Measurements from ENCODE around the gene OMP.
A peak's percentile ranks its signal among the peaks of the same experiment; 100 is the strongest.

Gene OMP

DNA sequence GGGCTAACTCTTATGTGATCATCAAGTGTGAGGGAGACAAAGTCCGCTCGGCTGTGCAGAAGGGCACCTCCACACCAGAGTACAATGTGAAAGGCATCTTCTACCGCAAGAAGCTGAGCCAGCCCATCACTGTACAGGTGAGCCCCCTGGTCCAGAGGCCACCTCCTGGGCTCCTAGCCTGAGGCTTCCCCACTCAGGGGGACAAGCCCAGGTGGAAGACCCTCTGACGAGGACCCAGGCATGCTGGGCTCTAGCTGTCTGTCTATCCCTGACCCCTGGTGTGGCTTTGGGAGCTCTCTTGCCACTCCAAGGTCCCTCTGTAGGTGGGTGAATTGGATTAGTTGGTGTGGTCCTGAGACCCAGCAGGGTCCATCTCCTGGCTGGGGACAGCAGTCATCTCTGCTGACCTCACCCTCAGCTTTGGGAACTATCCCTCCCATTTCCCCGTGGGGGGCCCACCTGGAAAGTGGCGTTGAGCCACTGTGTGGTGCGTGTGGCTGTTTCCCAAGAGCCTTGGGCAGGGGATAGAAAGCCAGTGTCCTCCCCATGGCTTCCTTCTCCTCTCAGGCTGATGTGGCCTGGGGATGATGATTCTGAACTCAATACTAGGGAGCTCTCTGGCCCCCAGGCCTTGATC is 20.1 kb downstream of the OMP start:
- DNase-seq (ENCODE audit: low read depth) = no peak

DNA sequence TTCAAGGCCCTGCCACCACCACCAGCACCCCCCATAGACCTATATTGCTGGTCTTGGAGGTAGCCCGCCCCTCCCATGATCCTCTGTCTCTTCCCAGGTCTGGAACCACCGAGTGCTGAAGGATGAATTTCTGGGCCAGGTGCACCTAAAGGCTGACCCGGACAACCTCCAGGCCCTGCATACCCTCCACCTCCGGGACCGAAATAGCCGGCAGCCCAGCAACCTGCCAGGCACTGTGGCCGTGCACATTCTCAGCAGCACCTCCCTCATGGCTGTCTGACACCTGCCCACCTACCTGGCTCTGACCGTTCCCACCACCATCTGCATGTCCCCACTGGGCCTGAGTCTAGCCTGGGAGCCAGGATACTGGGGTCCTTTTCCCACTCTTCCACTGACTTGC is 21.0 kb downstream of the OMP start:
- no peak for DNase-seq (ENCODE audit: low read depth)

DNA sequence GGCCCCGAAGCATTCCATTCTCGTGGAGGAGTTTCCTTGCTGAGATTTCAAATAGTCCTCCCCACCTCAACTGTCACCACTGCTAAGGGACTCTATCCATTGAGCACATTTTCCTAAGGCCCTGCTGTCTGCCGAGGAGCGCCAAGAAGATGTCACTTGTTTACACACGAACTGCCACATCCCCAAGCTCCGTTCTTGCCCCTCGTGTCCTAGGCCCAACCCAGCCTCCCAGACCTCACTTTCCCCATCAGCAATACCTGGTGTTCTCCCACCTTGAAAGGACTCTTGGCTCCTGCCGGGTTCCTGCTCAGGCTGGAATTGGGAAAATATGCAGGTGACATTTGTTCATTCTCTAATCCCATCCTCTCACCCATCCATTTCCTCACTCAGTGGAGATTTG is 21.4 kb downstream of the OMP start:
- DNase-seq (ENCODE audit: low read depth) = no peak

DNA sequence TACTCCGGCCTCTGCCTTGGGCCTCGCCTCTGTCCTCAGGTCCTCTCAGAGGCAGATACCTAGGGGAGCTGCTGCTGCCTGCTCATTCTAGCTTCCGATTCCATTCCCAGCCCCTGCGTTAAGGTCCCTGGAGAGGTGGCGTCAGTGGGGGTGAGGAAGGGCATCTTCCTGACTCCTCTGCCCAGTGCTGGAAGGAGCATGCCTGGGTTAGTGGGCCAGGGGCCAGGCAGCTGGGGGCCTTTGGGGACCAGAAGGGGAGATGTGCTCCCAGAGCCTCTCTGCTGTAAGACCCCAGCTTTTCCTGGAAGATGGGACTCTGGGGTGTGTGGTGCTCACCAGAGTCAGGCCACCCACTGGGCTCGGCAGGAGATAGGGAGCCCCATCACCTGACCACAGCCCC is 21.8 kb downstream of the OMP start:
- DNase-seq (ENCODE audit: low read depth) = no peak

DNA sequence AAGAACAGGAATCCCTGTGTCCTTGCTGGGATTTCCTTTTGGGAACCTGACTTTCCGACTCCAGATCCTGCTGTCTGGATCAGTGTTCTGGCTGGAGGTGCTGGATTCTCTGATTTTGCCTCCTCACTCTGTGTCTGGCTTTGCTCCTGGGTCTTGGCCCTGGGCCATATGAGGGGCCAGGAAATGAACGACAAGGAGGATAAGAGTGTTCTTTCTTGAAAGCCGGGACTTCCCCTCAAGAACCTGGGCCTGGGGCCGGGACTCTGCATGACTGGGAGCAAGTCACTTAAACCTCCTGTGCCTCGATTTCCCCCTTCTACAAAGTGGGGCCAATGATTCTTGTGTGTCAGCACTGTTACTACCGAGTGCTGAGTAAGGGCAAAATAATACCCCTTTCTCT is 22.6 kb downstream of the OMP start:
- no peak for DNase-seq (ENCODE audit: low read depth)

DNA sequence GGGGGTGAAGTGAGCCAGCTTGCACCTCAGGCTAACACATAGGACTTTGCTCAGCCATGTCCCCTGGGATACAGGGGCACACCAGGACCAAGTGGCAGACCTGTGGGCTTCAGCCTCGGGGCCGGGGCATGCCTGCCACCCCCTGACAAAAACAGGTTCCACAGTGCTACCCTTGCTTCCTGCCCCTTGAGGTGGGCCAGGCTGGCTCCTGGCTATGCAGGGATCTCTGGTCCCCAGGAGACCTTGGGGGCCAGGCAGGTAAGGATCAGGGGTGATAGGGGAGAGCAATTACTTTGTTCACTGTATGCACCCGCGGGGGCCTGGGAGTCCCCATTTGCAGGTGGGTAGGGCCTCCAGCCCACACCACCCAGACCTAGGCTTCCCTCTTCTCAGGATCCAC is 23.1 kb downstream of the OMP start:
- no peak for DNase-seq (ENCODE audit: low read depth)

DNA sequence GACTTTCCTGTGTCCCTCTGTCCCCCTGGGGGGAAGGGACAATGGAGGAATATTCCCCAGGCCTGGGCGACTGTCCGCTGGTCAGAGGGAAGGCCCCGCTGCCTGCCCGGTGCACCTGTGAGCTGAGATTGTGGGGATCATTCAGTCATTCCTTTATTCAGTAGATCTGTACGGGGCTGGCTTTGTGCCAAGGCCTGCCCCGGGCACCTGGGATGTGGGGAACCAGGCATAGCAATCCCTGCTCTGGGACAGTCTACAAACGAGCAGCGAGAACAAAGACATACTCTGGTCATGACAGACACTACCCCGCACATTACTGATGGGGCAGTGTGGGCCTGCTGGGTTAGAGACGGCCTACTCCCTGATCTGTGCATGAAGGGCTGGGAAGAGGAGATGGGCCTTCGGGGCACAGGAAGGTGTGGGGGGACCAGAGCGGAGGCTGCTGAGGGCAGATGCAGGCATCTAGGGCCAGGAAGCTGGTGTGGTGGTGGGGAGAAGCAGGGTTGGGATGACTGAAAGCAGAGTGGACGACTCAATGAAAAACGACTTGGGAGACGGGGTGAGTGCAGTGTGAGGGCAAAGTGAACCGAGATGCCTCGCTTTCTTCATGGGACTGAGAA is 23.6 kb downstream of the OMP start:
- DNase-seq (ENCODE audit: low read depth) = no peak

DNA sequence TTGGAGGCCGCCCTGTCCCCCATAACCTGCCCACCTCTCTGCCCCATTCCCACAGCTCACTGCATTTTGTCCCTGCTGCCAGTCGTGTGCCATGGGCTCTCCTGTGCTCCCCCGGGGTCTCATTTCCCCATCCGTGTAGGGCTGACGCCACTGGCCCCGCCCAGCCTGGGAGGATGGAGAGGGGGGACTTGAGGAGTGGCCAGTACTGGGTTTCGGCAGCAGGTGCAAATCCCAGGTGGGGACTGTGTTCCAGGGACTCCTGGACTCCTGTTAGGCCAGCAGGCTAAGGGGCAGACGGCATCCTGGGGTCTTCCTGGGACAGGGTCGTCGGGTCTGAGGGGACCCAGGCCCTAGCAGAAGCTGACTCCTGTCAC is 24.2 kb downstream of the OMP start:
- no peak for DNase-seq (ENCODE audit: low read depth)

DNA sequence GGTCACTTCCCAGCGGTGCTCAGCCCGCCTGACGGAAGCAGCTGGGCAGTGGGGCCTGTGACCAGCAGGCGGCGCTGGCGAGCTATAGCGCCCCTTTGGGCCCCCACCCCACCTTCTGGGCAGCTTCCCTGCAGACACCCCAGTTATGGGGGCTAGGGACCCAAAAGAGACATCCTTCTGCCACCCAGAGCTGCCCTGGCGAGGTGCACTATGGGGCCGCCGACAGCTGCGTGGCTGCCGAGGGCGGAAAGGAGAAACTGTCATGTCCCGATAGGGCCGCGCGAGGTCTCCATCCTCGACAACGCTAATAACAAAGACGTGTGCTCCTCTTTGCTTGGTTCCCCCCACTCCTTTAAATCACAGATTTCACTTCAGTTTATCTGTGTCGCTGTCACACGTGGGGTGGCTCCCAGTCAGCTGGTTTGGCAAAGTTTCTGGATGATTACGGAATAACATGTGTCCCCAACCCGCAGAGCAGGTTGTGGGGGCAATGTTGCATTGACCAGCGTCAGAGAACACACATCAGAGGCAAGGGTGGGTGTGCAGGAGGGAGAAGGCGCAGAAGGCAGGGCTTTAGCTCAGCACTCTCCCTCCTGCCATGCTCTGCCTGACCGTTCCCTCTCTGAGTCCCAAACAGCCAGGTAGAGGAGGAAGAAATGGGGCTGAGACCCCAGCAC is 24.7 kb downstream of the OMP start:
- peak; percentile 26 for DNase-seq (ENCODE audit: low read depth)

DNA sequence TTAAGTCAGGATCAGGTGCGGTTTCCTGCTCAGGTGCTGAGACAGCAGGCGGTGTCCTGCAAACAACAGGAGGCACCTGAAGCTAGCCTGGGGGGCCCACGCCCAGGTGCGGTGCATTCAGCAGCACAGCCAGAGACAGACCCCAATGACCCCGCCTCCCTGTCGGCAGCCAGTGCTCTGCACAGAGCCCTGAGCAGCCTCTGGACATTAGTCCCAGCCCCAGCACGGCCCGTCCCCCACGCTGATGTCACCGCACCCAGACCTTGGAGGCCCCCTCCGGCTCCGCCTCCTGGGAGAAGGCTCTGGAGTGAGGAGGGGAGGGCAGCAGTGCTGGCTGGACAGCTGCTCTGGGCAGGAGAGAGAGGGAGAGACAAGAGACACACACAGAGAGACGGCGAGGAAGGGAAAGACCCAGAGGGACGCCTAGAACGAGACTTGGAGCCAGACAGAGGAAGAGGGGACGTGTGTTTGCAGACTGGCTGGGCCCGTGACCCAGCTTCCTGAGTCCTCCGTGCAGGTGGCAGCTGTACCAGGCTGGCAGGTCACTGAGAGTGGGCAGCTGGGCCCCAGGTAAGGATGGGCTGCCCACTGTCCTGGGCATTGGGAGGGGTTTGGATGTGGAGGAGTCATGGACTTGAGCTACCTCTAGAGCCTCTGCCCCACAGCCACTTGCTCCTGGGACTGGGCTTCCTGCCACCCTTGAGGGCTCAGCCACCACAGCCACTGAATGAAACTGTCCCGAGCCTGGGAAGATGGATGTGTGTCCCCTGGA is 25.5 kb downstream of the OMP start, which contains the start of gene MYO7A:
Gene MYO7A, plus strand, starts transcription at position 327 of the 772 bp plus-strand sequence. CDS start 2,389 bp downstream, outside the sequence.
- DNase-seq (ENCODE audit: low read depth) = no peak

DNA sequence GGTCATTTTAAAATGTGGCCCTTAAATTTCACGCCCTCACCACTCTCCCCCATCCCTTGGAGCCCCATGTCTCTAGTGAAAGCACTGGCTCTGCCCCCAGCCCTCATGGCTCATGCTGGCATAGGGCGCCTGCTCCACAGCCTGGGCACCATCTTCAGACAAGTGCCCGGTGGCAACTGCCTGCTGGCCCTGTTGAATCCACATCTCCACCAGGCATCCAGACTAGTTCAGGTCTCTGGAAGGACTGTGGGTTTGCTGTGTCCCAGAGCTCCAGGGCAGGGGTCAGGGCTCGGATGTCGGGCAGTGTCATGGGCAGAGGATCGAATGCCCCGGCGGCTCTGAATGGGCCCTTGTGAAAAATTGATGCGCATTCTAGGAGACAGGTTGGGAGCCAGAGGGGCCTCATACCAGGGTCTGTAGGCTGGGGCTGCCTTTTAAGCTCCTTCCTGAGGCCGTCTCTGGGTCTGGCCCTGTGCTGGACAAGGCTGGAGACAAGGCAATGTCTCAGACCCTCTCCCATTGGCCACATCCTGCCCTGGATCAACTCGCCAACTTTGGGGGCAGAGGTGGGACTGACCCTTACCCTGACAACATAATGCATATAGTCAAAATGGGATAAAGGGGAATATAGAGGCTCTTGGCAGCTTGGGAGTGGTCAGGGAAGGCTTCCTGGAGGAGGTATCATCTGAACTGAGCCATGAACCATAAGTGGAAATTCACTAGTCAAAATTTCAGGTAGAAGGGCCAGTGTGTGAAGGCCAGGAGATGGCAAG is 26.6 kb downstream of the OMP start:
- DNase-seq (ENCODE audit: low read depth) = no peak

DNA sequence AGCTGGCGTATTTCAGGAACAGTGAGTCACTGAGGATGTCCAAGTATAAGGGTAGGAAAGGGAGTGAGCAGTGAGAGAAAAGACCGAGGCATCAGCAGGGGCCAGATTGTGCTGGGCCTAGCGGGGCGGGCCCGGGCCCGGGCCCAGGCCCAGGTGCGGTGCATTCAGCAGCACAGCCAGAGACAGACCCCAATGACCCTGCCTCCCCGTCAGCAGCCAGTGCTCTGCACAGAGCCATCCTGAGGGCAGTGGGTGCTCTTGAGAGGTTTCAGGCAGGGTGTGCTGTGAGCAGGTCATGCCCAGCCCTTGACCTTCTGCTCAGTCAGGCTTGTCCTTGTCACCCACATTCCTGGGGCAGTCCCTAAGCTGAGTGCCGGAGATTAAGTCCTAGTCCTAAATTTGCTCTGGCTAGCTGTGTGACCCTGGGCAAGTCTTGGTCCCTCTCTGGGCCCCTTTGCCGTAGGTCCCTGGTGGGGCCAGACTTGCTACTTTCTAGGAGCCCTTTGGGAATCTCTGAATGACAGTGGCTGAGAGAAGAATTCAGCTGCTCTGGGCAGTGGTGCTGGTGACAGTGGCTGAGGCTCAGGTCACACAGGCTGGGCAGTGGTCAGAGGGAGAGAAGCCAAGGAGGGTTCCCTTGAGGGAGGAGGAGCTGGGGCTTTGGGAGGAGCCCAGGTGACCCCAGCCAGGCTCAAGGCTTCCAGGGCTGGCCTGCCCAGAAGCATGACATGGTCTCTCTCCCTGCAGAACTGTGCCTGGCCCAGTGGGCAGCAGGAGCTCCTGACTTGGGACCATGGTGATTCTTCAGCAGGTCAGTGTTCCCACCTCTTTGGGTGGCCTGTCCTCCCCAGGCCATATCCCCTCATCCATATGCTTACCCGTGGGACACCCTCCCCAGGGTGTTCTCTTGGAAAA is 27.5 kb downstream of the OMP start:
- no peak for DNase-seq (ENCODE audit: low read depth)

DNA sequence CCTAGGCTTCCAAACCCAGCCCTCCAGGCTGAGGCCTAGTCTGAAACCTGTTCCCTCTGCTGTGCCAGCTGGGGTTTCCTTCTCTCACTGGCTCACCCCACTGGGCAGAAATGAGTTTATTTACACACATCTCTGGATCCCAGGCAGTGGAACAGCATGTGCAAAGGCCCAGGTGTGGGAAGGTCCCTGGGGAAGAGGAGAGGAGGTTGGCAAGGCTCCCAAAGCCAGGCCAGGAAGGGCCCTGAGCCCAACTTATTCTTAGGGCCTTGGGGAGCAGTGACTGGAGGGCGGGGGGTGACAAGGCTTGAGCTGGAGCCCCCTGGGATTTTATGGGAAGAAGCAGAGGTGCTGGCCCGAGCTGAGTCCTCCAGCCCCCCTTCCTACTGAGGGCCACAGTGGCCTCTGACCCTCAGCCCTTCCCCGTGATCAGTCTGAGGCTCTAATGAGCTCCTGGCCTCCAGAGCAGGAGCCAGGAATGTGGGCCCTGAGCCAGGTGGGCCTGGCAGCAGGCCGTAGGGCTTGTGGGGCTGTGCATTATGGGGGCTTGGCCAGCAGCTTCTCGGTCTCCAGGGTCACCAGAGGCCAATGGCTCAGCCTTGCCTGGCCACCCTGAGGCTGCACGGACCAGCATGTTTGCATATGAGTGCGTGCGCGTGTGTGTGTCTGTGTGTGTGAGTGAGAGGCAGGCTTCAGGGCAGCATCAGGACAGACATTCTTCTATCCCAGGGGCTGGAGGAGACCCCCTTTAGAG is 28.3 kb downstream of the OMP start:
- no peak for DNase-seq (ENCODE audit: low read depth)

DNA sequence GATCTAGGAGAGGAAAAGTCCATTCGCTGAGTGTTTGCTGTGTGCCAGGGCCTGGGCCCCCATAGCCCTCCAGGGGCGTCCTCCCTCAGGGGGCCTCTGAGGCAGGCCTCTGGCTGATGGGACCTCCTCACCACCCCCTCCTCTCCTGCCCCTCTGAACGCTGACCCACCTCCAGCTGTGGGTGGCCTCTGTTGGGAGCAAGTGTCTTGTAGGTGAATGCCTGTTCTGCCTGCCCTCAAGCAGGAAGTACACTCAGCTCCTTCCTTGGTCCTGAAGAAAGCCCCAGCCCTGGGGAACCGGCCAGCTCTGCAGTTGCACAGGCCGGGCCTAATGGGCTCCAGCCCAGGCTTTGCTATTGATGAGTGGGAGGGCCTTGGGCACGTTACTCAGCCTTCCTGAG is 28.9 kb downstream of the OMP start:
- DNase-seq (ENCODE audit: low read depth) = no peak

DNA sequence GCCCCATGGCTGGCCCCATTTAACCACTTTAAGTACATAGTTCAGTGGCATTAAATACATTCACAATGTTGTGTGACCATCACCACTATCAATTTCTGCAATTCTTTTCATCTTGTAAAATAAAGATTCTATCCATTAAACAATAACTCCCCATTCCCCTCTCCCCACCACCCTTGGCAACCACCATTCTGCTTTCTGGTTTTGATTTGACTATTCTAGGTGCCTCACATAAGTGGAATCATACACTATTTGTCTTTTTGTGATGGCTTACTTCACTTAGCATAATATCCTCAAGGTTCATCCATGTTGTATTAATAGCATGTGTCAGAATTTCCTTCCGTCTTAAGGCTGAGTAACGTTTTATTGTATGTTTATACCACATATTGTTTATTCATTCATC is 32.4 kb downstream of the OMP start:
- no peak for DNase-seq (ENCODE audit: low read depth)

DNA sequence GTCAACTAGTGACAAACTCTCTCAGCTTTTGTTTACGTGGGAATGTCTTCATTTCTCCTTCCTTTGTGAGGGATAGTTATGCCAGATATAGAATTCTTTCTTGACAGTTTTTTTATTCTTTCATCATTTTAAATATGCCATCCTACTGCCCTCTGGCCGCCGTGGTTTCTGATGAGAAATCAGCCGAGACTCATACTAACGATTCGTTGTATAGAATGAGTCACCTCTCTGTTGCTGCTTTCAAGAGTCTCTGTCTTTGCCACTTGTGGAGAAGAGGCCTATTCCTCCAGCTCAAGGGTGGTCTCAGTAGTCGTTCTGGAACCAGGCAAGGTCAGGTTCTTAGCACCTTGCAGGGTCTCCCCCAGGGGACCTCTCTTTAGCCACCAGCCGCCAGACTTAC is 33.4 kb downstream of the OMP start:
- DNase-seq (ENCODE audit: low read depth) = no peak

DNA sequence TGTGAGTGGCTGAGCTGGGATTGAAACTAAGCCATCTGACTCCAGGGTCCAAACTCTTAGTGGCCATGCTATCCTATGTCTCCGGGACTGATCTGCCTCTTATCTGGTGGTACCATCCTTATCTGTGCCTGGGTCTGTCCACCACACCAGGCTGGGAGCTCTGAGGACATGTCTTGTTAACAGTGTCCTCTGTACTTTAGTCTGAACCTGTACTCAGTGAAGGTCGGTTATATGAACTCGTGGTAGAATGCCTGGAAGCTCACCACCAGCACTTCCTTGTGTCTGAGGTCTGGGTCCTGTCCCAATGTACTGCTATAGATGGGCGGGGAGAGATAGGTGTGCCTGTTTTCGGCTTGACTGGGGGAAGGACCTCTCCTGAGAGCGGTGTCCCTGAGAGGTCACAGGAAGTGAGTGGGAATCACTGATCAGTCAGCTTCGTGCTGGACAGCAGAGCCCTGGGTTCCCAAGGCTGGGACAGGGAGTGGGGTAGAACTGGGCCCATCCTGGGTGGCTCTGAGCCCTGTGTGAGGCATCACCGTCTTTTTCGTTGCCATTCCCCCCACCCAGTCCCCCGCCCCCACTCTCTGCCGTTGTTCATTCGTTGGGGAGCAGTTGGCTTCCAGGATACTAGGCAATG is 34.3 kb downstream of the OMP start:
- no peak for DNase-seq (ENCODE audit: low read depth)

DNA sequence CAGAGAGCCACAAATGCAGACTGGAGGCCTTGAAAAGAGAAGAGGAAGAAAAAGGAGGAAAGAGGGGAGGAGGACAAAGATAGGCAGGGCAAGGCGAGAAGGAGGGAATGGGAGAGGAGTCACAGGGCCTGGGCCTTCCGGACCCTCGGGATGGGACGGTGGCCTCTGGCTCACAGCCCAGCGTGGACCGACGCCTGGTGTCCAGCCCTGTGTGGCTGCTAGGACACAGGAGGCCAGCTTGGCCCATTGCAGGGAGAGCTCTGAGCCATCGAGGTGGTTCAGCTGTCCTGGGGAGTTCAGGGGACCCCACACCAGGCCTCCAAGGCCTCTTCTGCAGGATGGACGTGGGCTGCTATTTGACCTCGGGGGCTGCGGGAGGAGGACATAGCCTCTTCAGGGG is 34.8 kb downstream of the OMP start:
- DNase-seq (ENCODE audit: low read depth) = no peak

DNA sequence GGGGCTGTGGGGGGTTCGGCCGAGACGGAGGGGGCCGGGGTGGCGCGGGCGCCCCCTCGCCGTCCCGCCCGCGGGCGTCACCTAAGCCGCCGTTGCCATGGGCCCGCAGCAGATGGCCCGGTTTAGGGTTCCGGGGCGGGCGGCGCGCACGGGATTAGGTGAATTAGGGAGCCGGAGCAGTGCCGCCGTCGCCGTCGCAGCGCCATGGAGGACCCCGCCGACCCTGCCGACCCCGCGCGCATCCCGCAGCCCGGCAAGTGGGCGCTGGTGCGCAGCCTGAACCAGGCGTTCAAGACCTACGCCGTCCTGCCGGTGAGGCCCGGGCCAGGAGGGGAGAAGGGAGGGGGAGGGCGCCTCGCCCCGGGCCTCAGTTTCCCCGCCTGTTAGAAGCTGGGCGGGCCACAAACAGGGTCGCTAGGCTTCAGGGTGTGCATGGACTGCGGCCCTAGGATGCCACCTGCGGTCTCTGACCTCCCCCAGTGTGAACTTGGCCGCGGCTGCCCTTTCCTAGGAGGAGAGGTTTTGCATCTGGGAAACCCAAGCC is 35.5 kb downstream of the OMP start:
- no peak for DNase-seq (ENCODE audit: low read depth)

DNA sequence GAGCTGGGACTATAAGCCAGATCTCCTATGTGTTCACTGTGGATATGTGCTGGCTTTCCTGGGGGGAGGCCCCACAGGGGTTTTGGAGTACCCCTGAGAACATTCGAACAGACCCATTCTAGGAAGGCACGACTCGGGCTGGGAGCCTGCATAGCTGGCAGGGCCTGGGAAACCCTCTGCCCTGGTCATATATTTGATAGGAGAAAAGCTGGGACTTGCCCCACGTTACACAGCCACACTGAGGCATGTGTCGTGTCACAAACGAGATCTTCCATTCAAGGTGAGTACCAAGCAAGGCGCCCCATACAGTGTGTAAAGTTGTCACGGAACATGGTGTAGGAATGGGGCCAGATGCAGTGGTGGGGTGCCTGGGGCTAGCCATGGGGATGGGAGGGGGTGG is 36.6 kb downstream of the OMP start:
- no peak for DNase-seq (ENCODE audit: low read depth)

Measured in stimulated activated CD8-positive, alpha-beta memory T cell treated with anti-CD3 and anti-CD28 coated beads, Interleukin-12 subunit alpha, Interleukin-12 subunit beta, amount 100 ng/mL, for 1 hour (primary cell).